Measurements from ENCODE around the gene CTNNA2.

CTNNA2 gene

GRCh38 chr2:79793006-79793405 lies 280.2 kb downstream of the CTNNA2 start:
- DNase-seq, result no peak

- DNase-seq, result no peak
Measured at GRCh38 chr2:79796641-79797040, 283.8 kb downstream of the CTNNA2 start.

- no peak for DNase-seq
Measured at GRCh38 chr2:79798776-79799175, 285.9 kb downstream of the CTNNA2 start.

- no peak for DNase-seq
Measured at GRCh38 chr2:79799729-79800128, 286.9 kb downstream of the CTNNA2 start.

GRCh38 chr2:79801082-79801481 lies 288.2 kb downstream of the CTNNA2 start:
- no peak for DNase-seq

- no peak for DNase-seq
Measured at GRCh38 chr2:79817288-79817687, 304.4 kb downstream of the CTNNA2 start.

GRCh38 chr2:79820281-79820680 lies 307.4 kb downstream of the CTNNA2 start:
- no peak for DNase-seq

- DNase-seq, result no peak
Measured at GRCh38 chr2:79822136-79822535, 309.3 kb downstream of the CTNNA2 start.

GRCh38 chr2:79824086-79824786 lies 311.4 kb downstream of the CTNNA2 start:
- DNase-seq, result no peak

- DNase-seq, result no peak
Measured at GRCh38 chr2:79827881-79828280, 315.0 kb downstream of the CTNNA2 start.

GRCh38 chr2:79830501-79830900 lies 317.6 kb downstream of the CTNNA2 start:
- no peak for DNase-seq

- no peak for DNase-seq
Measured at GRCh38 chr2:79831961-79832360, 319.1 kb downstream of the CTNNA2 start.

- DNase-seq, result no peak
Measured at GRCh38 chr2:79832511-79833234, 319.8 kb downstream of the CTNNA2 start.

- DNase-seq, result no peak
Measured at GRCh38 chr2:79833235-79833878, 320.5 kb downstream of the CTNNA2 start.

- no peak for DNase-seq
Measured at GRCh38 chr2:79835911-79836310, 323.1 kb downstream of the CTNNA2 start.

GRCh38 chr2:79844011-79844410 lies 331.2 kb downstream of the CTNNA2 start:
- DNase-seq, result no peak

GRCh38 chr2:79846878-79847277 lies 334.0 kb downstream of the CTNNA2 start:
- DNase-seq, result no peak

GRCh38 chr2:79849241-79849640 lies 336.4 kb downstream of the CTNNA2 start:
- DNase-seq, result no peak

- no peak for DNase-seq
Measured at GRCh38 chr2:79849949-79850348, 337.1 kb downstream of the CTNNA2 start.

GRCh38 chr2:79850912-79851311 lies 338.1 kb downstream of the CTNNA2 start:
- no peak for DNase-seq

GRCh38 chr2:79855264-79856006 lies 342.6 kb downstream of the CTNNA2 start:
- no peak for DNase-seq

GRCh38 chr2:79857888-79858287 lies 345.0 kb downstream of the CTNNA2 start:
- no peak for DNase-seq
